Pulmonary artery endothelial cell (primary cell): ENCODE results near the gene OTOG. TPM values are rescaled to one million over a fixed set of nuclear protein-coding genes. Genes with fewer than 3 reads are reported as not detected.

ENCODE experiments used
- DNase-seq: peaks from one replicate; pipeline ENCODE4 v3.0.0-alpha.2; 2011; ENCODE audit warnings: low read depth, low spot score
- total RNA-seq: library from RNA; depleted of rRNA; stranded (reverse); fragments of >200 nt; gene quantifications from 2 replicates; pipeline ENCODE4 v1.2.3, GENCODE V29; 2014

OTOG gene
- total RNA-seq, 1 donor from 2014 or later, result not detected

- no peak for DNase-seq
These were observed 34.6 kb downstream of the OTOG start for GRCh38 chr11:17581732-17582053.

GRCh38 chr11:17585911-17586695 is 39.0 kb downstream of the OTOG start:
- no peak for DNase-seq

GRCh38 chr11:17588166-17588565 is 41.1 kb downstream of the OTOG start:
- no peak for DNase-seq

GRCh38 chr11:17588721-17589120 is 41.7 kb downstream of the OTOG start:
- DNase-seq, result no peak

- no peak for DNase-seq
These were observed 43.4 kb downstream of the OTOG start for GRCh38 chr11:17590463-17590862.

GRCh38 chr11:17591293-17591692 is 44.2 kb downstream of the OTOG start:
- DNase-seq, result no peak

- DNase-seq, result no peak
These were observed 46.6 kb downstream of the OTOG start for GRCh38 chr11:17593466-17594245.

GRCh38 chr11:17594686-17595192 is 47.7 kb downstream of the OTOG start:
- no peak for DNase-seq

GRCh38 chr11:17595526-17596309 is 48.7 kb downstream of the OTOG start:
- DNase-seq, result no peak

- DNase-seq, result no peak
These were observed 49.2 kb downstream of the OTOG start for GRCh38 chr11:17596310-17596669.

GRCh38 chr11:17596711-17597110 is 49.7 kb downstream of the OTOG start:
- no peak for DNase-seq

GRCh38 chr11:17597770-17598169 is 50.7 kb downstream of the OTOG start:
- DNase-seq, result no peak

GRCh38 chr11:17598700-17599459 is 51.8 kb downstream of the OTOG start:
- DNase-seq, result peak; percentile 11

- no peak for DNase-seq
These were observed 52.4 kb downstream of the OTOG start for GRCh38 chr11:17599460-17599925.

- DNase-seq, result no peak
These were observed 53.5 kb downstream of the OTOG start for GRCh38 chr11:17600316-17601255.

GRCh38 chr11:17601256-17601671 is 54.2 kb downstream of the OTOG start:
- no peak for DNase-seq

GRCh38 chr11:17601676-17602075 is 54.6 kb downstream of the OTOG start:
- no peak for DNase-seq

GRCh38 chr11:17602105-17603001 is 55.3 kb downstream of the OTOG start:
- no peak for DNase-seq
